ENCODE measurements around the gene DISC1. TPM values are rescaled to one million over a fixed set of nuclear protein-coding genes. Genes with fewer than 3 reads are reported as not detected.

The DISC1 gene
- total and polyA plus RNA-seq, 2 experiments from 2014 or later, result 0.43 to 1.2 TPM

DNA sequence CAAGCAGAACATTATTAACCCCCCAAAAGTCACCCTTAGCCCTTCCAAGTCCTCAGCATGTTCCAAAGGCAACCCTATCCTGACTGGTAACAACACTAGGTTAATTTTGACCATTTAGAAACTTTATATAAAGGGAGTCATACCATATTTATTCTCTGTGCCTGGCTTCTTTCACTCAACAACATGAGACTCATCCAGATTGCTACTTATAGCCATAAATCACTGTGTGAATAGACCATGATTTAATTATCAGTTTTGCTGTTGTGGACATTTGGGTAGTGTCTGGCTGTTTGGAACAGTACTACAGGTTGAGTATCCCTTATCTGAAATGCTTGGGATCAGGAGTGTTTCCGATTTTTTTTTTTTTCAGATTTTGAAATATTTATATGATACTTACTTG is 252.1 kb downstream of the DISC1 start:
- no peaks in the 10 kb centered on the region for H3K9me2 ChIP-seq (ENCODE audit: insufficient read depth)
- no peak overlapping the region for H2AFZ ChIP-seq
- no peak overlapping the region for H3K4me3 ChIP-seq
- no peaks in the 10 kb centered on the region for H3K9me3 ChIP-seq (ENCODE audit: low read depth)
- 76 to 91% methylated on average over 1 of the region's 1 CpG for WGBS, 2 experiments (ENCODE audit: low coverage in 1 of 2, low lambda C conversion rate in 2 of 2, missing lambda C conversion rate in 2 of 2)
- no peaks in the 10 kb centered on the region for H3K27me3 ChIP-seq (replicated peaks; ENCODE audit: insufficient read depth)
- H3F3A ChIP-seq (ENCODE audit: insufficient read depth), result no peaks in the 10 kb centered on the region
- no peak overlapping the region for H3K9ac ChIP-seq
- in situ Hi-C loops (cut with MboI), result no loop called here
- no peaks in the 10 kb centered on the region for H3K79me2 ChIP-seq (ENCODE audit: insufficient read depth)
- no peak overlapping the region for H3K4me2 ChIP-seq (ENCODE audit: unreplicated experiment)
- H3K4me1 ChIP-seq (ENCODE audit: insufficient read depth), result no peaks in the 10 kb centered on the region
- DNase-seq, result no peak
- H3K36me3 ChIP-seq (ENCODE audit: low read depth), result no peaks in the 10 kb centered on the region
- no peaks in the 10 kb centered on the region for H4K20me1 ChIP-seq (ENCODE audit: insufficient read depth)
- no peak overlapping the region for H3K27ac ChIP-seq
- TF ChIP-seq EZH2phosphoT487 (IDR thresholded peaks at IDR 0.05; ENCODE audit: insufficient read depth, low read depth) (no peak), EZH2 (IDR thresholded peaks at IDR 0.05; ENCODE audit: insufficient read depth, poor library complexity, severe bottlenecking) (no peak)

DNA sequence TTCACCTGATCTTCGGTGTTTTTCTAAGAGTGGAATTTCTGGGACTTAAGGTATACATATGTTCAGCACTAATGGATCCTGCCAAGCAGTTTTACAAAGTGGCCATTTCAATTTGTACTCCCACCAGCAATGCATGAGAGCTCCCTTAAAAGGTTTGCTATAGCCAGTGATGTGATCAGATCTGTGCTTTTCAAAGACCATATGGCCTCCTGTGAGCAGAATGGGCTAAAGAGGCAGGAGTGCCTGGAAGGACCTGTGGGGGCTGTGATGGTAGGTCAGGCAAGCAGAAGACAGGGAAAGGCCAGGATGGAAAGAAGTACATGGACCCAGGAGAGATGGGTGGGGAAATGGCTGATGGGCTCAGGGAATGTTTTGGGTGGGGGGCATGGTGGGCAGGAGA is 252.7 kb downstream of the DISC1 start:
- H3K79me2 ChIP-seq (ENCODE audit: insufficient read depth), result no peaks in the 10 kb centered on the region
- no peaks in the 10 kb centered on the region for H3K9me3 ChIP-seq (ENCODE audit: low read depth)
- no peaks in the 10 kb centered on the region for H3K27me3 ChIP-seq (replicated peaks; ENCODE audit: insufficient read depth)
- no peak overlapping the region for H3K4me3 ChIP-seq
- H3K4me1 ChIP-seq (ENCODE audit: insufficient read depth), result no peaks in the 10 kb centered on the region
- no peaks in the 10 kb centered on the region for H3K9me2 ChIP-seq (ENCODE audit: insufficient read depth)
- H3K4me2 ChIP-seq (ENCODE audit: unreplicated experiment), result no peak overlapping the region
- TF ChIP-seq EZH2phosphoT487 (IDR thresholded peaks at IDR 0.05; ENCODE audit: insufficient read depth, low read depth), result no peak
- TF ChIP-seq EZH2 (IDR thresholded peaks at IDR 0.05; ENCODE audit: insufficient read depth, poor library complexity, severe bottlenecking), result no peak
- H3K27ac ChIP-seq, result no peak overlapping the region
- WGBS, 2 experiments (ENCODE audit: low coverage in 1 of 2, low lambda C conversion rate in 2 of 2, missing lambda C conversion rate in 2 of 2), result 54 to 67% methylated on average over 1 of the region's 1 CpG
- no peaks in the 10 kb centered on the region for H3F3A ChIP-seq (ENCODE audit: insufficient read depth)
- no peaks in the 10 kb centered on the region for H3K36me3 ChIP-seq (ENCODE audit: low read depth)
- no peak overlapping the region for H2AFZ ChIP-seq
- no peak overlapping the region for H3K9ac ChIP-seq
- no peaks in the 10 kb centered on the region for H4K20me1 ChIP-seq (ENCODE audit: insufficient read depth)
- in situ Hi-C loops (cut with MboI), result no loop called here
- no peak for DNase-seq

DNA sequence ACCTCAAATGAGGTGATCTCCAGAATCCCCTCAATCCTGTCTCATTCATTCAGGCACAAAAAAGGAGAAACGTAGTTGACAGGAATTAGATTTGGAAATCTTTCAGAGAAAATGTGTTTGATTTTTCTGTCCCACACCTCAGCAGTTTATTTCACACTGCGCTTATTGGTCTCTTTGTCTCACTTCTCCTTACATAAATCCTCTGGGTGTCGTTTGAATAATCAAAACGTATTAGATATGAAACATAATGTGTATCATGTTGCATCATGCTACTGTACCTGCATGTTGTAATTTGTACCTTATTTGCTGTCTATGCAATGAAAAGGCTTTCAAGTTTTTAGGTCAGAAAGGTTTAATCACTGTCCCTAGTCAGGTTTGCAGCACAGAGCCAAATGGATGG is 255.7 kb downstream of the DISC1 start:
- Histone ChIP-seq H3K4me3 (no peak overlapping the region), H3K4me2 (ENCODE audit: unreplicated experiment) (no peak overlapping the region), H3K9me2 (ENCODE audit: insufficient read depth) (no peaks in the 10 kb centered on the region), H2AFZ (no peak overlapping the region), H3K27me3 (replicated peaks; ENCODE audit: insufficient read depth) (no peaks in the 10 kb centered on the region), H3K36me3 (ENCODE audit: low read depth) (no peaks in the 10 kb centered on the region), H3K27ac (no peak overlapping the region), H3K4me1 (ENCODE audit: insufficient read depth) (no peaks in the 10 kb centered on the region), H3K9me3 (ENCODE audit: low read depth) (no peaks in the 10 kb centered on the region), H3K79me2 (ENCODE audit: insufficient read depth) (no peaks in the 10 kb centered on the region), H4K20me1 (ENCODE audit: insufficient read depth) (no peaks in the 10 kb centered on the region), H3K9ac (no peak overlapping the region), H3F3A (ENCODE audit: insufficient read depth) (no peaks in the 10 kb centered on the region)
- DNase-seq, result no peak
- in situ Hi-C loops (cut with MboI), result no loop called here
- TF ChIP-seq EZH2phosphoT487 (IDR thresholded peaks at IDR 0.05; ENCODE audit: insufficient read depth, low read depth), result no peak
- TF ChIP-seq EZH2 (IDR thresholded peaks at IDR 0.05; ENCODE audit: insufficient read depth, poor library complexity, severe bottlenecking), result no peak
- 80 to 85% methylated on average over 4 of the region's 4 CpGs for WGBS, 2 experiments (ENCODE audit: low coverage in 1 of 2, low lambda C conversion rate in 2 of 2, missing lambda C conversion rate in 2 of 2)

DNA sequence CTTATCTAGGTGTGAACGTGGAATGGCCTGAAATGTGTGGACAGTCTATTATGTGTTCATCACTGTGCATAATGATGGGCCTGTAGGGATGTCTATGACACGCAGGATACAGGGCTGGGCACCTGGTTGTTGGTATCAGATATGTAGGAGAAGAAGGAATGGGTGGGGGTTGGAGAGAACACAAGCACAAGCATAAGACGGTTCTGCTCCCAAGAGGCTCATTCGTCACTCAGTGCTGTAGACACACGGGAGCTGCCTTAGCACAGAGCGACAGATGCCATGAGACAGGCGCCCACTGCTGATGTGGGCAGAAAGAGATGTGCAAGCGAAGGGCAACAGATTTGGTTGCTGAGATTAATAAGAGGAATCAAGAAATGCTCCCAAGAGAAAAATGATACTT is 256.2 kb downstream of the DISC1 start:
- Histone ChIP-seq H3K36me3 (ENCODE audit: low read depth) (no peaks in the 10 kb centered on the region), H3K27me3 (replicated peaks; ENCODE audit: insufficient read depth) (no peaks in the 10 kb centered on the region), H4K20me1 (ENCODE audit: insufficient read depth) (no peaks in the 10 kb centered on the region), H2AFZ (no peak overlapping the region), H3K79me2 (ENCODE audit: insufficient read depth) (no peaks in the 10 kb centered on the region), H3K9me2 (ENCODE audit: insufficient read depth) (no peaks in the 10 kb centered on the region), H3K4me1 (ENCODE audit: insufficient read depth) (no peaks in the 10 kb centered on the region), H3K27ac (no peak overlapping the region), H3F3A (ENCODE audit: insufficient read depth) (no peaks in the 10 kb centered on the region), H3K9ac (no peak overlapping the region), H3K4me3 (no peak overlapping the region), H3K9me3 (ENCODE audit: low read depth) (no peaks in the 10 kb centered on the region), H3K4me2 (ENCODE audit: unreplicated experiment) (no peak overlapping the region)
- in situ Hi-C loops (cut with MboI), result no loop called here
- WGBS, 2 experiments (ENCODE audit: low coverage in 1 of 2, low lambda C conversion rate in 2 of 2, missing lambda C conversion rate in 2 of 2), result 73 to 76% methylated on average over 8 of the region's 8 CpGs
- no peak for DNase-seq
- TF ChIP-seq EZH2 (IDR thresholded peaks at IDR 0.05; ENCODE audit: insufficient read depth, poor library complexity, severe bottlenecking) (no peak), EZH2phosphoT487 (IDR thresholded peaks at IDR 0.05; ENCODE audit: insufficient read depth, low read depth) (no peak)

DNA sequence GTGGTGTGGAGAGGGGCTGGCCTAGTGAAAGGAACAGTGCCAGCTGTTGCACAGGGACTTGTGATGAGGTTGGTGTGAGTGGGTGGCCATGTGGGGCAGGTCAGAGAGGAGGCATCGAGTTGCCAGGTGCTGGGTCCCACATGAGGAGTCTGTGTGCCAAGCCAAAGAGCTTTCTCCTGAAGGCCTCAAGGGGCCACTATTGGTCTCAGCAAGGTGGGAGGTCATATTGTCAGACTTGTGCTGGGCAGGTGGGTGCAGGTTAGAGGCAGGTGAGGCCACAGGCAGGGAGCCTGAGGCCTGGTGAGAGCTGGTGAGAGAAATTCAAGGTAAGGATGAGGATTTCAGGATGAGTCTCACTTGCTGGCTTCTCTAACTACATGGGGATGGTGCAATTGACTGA is 256.8 kb downstream of the DISC1 start:
- H3K27me3 ChIP-seq (replicated peaks; ENCODE audit: insufficient read depth), result no peaks in the 10 kb centered on the region
- no peak overlapping the region for H3K9ac ChIP-seq
- H3K9me2 ChIP-seq (ENCODE audit: insufficient read depth), result no peaks in the 10 kb centered on the region
- H3K4me2 ChIP-seq (ENCODE audit: unreplicated experiment), result no peak overlapping the region
- no peak overlapping the region for H2AFZ ChIP-seq
- no peaks in the 10 kb centered on the region for H3K79me2 ChIP-seq (ENCODE audit: insufficient read depth)
- 50 to 60% methylated on average over 1 of the region's 1 CpG for WGBS, 2 experiments (ENCODE audit: low coverage in 1 of 2, low lambda C conversion rate in 2 of 2, missing lambda C conversion rate in 2 of 2)
- TF ChIP-seq EZH2 (IDR thresholded peaks at IDR 0.05; ENCODE audit: insufficient read depth, poor library complexity, severe bottlenecking) (no peak), EZH2phosphoT487 (IDR thresholded peaks at IDR 0.05; ENCODE audit: insufficient read depth, low read depth) (no peak)
- no peaks in the 10 kb centered on the region for H3F3A ChIP-seq (ENCODE audit: insufficient read depth)
- DNase-seq, result no peak
- no peaks in the 10 kb centered on the region for H3K36me3 ChIP-seq (ENCODE audit: low read depth)
- in situ Hi-C loops (cut with MboI), result no loop called here
- no peak overlapping the region for H3K27ac ChIP-seq
- H3K4me3 ChIP-seq, result no peak overlapping the region
- no peaks in the 10 kb centered on the region for H4K20me1 ChIP-seq (ENCODE audit: insufficient read depth)
- no peaks in the 10 kb centered on the region for H3K4me1 ChIP-seq (ENCODE audit: insufficient read depth)
- H3K9me3 ChIP-seq (ENCODE audit: low read depth), result no peaks in the 10 kb centered on the region

Data from GM23248 (cell line).